DOHH2 (cell line): Measurements from ENCODE around the gene TRPC4AP.

ENCODE experiments used
- H3F3A ChIP-seq: fragments of 200-600 bp; sonication (generic), shearing (Covaris generic); 2 replicates; pipeline ENCODE4 v1.6.0; 2016; ENCODE audit warnings: antibody characterized with exemption, mild to moderate bottlenecking; ENCODE audit not compliant: control insufficient read depth, insufficient read depth
- H3K27ac ChIP-seq: fragments of 200-600 bp; sonication (generic); 2 replicates; pipeline ENCODE4 v1.5.1; 2014; ENCODE audit warnings: low read depth, mild to moderate bottlenecking, low read length, moderate library complexity
- H3K27me3 ChIP-seq: fragments of 200-600 bp; sonication (generic); 2 replicates; pipeline ENCODE4 v1.6.1; 2014; ENCODE audit warnings: mild to moderate bottlenecking, low read length, mixed read lengths; ENCODE audit not compliant: control insufficient read depth
- H3K36me3 ChIP-seq: fragments of 200-600 bp; sonication (generic); 2 replicates; pipeline ENCODE4 v1.6.1; 2014; ENCODE audit warnings: mild to moderate bottlenecking, low read length, moderate library complexity, mixed read lengths; ENCODE audit not compliant: control insufficient read depth
- H3K4me1 ChIP-seq: fragments of 200-600 bp; sonication (generic); 2 replicates; pipeline ENCODE4 v1.6.1; 2014; ENCODE audit warnings: mild to moderate bottlenecking, low read length, mixed read lengths; ENCODE audit not compliant: control insufficient read depth
- H3K4me2 ChIP-seq: fragments of 200-600 bp; sonication (generic); 2 replicates; pipeline ENCODE4 v1.6.0; 2014; ENCODE audit warnings: mild to moderate bottlenecking, low read length, moderate library complexity
- H3K4me3 ChIP-seq: fragments of 200-600 bp; sonication (generic); 2 replicates; pipeline ENCODE4 v1.5.1; 2014; ENCODE audit warnings: mild to moderate bottlenecking, low read length, mixed read lengths
- H3K79me2 ChIP-seq: fragments of 200-600 bp; sonication (generic); 2 replicates; pipeline ENCODE4 v1.6.1; 2014; ENCODE audit warnings: mild to moderate bottlenecking, low read length, mixed read lengths; ENCODE audit not compliant: control insufficient read depth
- H3K9me2 ChIP-seq: fragments of 200-600 bp; sonication (generic); replicated peaks from 2 replicates; pipeline ENCODE4 v1.6.1; 2014; ENCODE audit warnings: mild to moderate bottlenecking, low read length, mixed read lengths; ENCODE audit not compliant: control insufficient read depth
- H3K9me3 ChIP-seq: fragments of 200-600 bp; sonication (generic); 2 replicates; pipeline ENCODE4 v1.6.1; 2014; ENCODE audit warnings: antibody characterized with exemption, low read length, mixed read lengths; ENCODE audit not compliant: control insufficient read depth, insufficient read depth
- H4K20me1 ChIP-seq: fragments of 200-600 bp; sonication (generic); 2 replicates; pipeline ENCODE4 v1.6.0; 2014; ENCODE audit warnings: low read depth, mild to moderate bottlenecking, antibody characterized with exemption, low read length, moderate library complexity; ENCODE audit not compliant: control insufficient read depth, insufficient read depth
- CTCF ChIP-seq: fragments of 200-600 bp; sonication (generic); IDR thresholded peaks from one replicate; pipeline ENCODE4 v1.5.1; 2014; ENCODE audit warnings: antibody characterized with exemption, mild to moderate bottlenecking, low read depth, low read length; ENCODE audit not compliant: poor library complexity, severe bottlenecking
- EZH2phosphoT487 ChIP-seq: fragments of 200-600 bp; sonication (generic); IDR thresholded peaks from 2 replicates; pipeline ENCODE4 v1.6.1; 2017; ENCODE audit warnings: borderline replicate concordance, mild to moderate bottlenecking, antibody characterized with exemption, low read length, moderate library complexity, mixed read lengths

TRPC4AP gene

GRCh38 chr20:34996243-34997028 lies 96.2 kb downstream of the TRPC4AP start:
- Histone ChIP-seq H3K4me1 (no peaks in the 10 kb centered on the region), H4K20me1 (no peaks in the 10 kb centered on the region), H3K36me3 (peaks cover 22% of the 10 kb centered on the region), H3F3A (no peaks in the 10 kb centered on the region), H3K79me2 (no peaks in the 10 kb centered on the region), H3K27me3 (no peaks in the 10 kb centered on the region), H3K4me2 (no peak overlapping the region), H3K9me2 (no peaks in the 10 kb centered on the region), H3K9me3 (no peaks in the 10 kb centered on the region), H3K4me3 (no peak overlapping the region), H3K27ac (no peak overlapping the region)
- no peak for TF ChIP-seq CTCF
- TF ChIP-seq EZH2phosphoT487, result no peak

- TF ChIP-seq CTCF, result no peak
- Histone ChIP-seq H3K4me3 (no peak overlapping the region), H3K4me2 (no peak overlapping the region), H3K27ac (no peak overlapping the region), H3K79me2 (no peaks in the 10 kb centered on the region), H3K9me2 (no peaks in the 10 kb centered on the region), H3K27me3 (no peaks in the 10 kb centered on the region), H3K36me3 (peaks cover 14% of the 10 kb centered on the region; the same call in 1 of the 2 replicates), H4K20me1 (no peaks in the 10 kb centered on the region), H3K4me1 (no peaks in the 10 kb centered on the region), H3F3A (no peaks in the 10 kb centered on the region), H3K9me3 (no peaks in the 10 kb centered on the region)
Measured at GRCh38 chr20:34995696-34996095, 96.9 kb downstream of the TRPC4AP start.

GRCh38 chr20:34995192-34995591 lies 97.4 kb downstream of the TRPC4AP start:
- H3K4me3 ChIP-seq, result no peak overlapping the region
- no peaks in the 10 kb centered on the region for H3K9me3 ChIP-seq
- no peaks in the 10 kb centered on the region for H3F3A ChIP-seq
- H3K27ac ChIP-seq, result no peak overlapping the region
- peaks cover 14% of the 10 kb centered on the region; the same call in 1 of the 2 replicates for H3K36me3 ChIP-seq
- H3K9me2 ChIP-seq, result no peaks in the 10 kb centered on the region
- TF ChIP-seq CTCF, result no peak
- no peak for TF ChIP-seq EZH2phosphoT487
- no peaks in the 10 kb centered on the region for H4K20me1 ChIP-seq
- no peaks in the 10 kb centered on the region for H3K79me2 ChIP-seq
- H3K4me2 ChIP-seq, result no peak overlapping the region
- H3K27me3 ChIP-seq, result no peaks in the 10 kb centered on the region
- H3K4me1 ChIP-seq, result no peaks in the 10 kb centered on the region
